Measurements from ENCODE around the gene NOL3.

NOL3 gene

GRCh38 chr16:67142342-67142741 lies 28.0 kb upstream of the NOL3 start:
- DNase-seq (ENCODE audit: low read depth) = no peak
- no peak for TF ChIP-seq CTCF (IDR thresholded peaks at IDR 0.05; ENCODE audit: insufficient read depth, low read depth, low read length, missing control alignments)
- no peak overlapping the region for H3K4me3 ChIP-seq (ENCODE audit: low read depth, low read length)

DNA sequence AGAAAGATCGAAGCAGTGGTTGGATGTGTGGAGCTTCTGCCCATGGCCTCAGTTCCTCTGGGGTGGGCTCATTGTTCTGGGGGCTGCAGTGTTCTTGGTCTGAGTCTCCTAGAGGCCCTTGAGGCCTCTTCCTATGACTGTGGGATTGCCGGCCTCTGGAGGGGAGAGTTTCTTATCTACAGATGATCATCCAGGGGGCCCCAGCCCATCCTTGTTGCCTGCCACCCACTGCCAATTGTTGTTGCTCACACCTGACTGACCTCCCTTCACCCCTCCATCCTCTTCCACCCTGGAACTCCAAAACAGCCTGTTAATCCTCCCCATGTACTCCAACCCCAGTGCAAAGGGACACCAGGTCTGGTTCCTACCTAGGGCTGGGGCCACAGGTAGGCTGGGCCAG lies 25.4 kb upstream of the NOL3 start:
- no peak for DNase-seq (ENCODE audit: low read depth)
- no peak overlapping the region for H3K4me3 ChIP-seq (ENCODE audit: low read depth, low read length)
- TF ChIP-seq CTCF (IDR thresholded peaks at IDR 0.05; ENCODE audit: insufficient read depth, low read depth, low read length, missing control alignments) = no peak

DNA sequence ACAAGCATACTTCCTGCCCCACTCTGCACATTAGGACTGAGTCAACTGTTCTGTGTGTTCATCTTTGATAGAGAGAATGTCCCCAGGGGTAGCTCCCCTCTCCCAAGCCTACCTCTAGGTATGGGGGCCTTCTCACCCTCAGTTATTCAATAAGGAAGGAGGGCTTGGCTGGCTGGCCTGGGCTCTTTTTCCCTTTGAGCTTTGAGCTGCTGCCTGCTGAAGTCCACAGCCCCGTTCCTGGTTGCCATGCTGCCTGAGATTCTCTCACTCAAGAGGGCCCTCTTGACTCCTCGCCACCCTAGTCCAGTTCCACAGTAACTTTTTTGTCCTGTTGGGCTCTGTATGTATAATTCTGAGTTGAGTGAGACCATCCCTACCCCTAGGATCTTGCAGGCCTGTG lies 24.6 kb upstream of the NOL3 start:
- no peak for DNase-seq (ENCODE audit: low read depth)
- no peak for TF ChIP-seq CTCF (IDR thresholded peaks at IDR 0.05; ENCODE audit: insufficient read depth, low read depth, low read length, missing control alignments)
- H3K4me3 ChIP-seq (ENCODE audit: low read depth, low read length) = no peak overlapping the region

GRCh38 chr16:67146523-67147357 lies 23.6 kb upstream of the NOL3 start:
- TF ChIP-seq CTCF (IDR thresholded peaks at IDR 0.05; ENCODE audit: insufficient read depth, low read depth, low read length, missing control alignments) = no peak
- DNase-seq (ENCODE audit: low read depth) = no peak
- H3K4me3 ChIP-seq (ENCODE audit: low read depth, low read length) = no peak overlapping the region

- TF ChIP-seq CTCF (IDR thresholded peaks at IDR 0.05; ENCODE audit: insufficient read depth, low read depth, low read length, missing control alignments) = no peak
- no peak for DNase-seq (ENCODE audit: low read depth)
- H3K4me3 ChIP-seq (ENCODE audit: low read depth, low read length) = no peak overlapping the region
Measured at GRCh38 chr16:67147437-67148140, 22.7 kb upstream of the NOL3 start.

GRCh38 chr16:67148221-67148620 lies 22.1 kb upstream of the NOL3 start:
- no peak overlapping the region for H3K4me3 ChIP-seq (ENCODE audit: low read depth, low read length)
- DNase-seq (ENCODE audit: low read depth) = no peak
- TF ChIP-seq CTCF (IDR thresholded peaks at IDR 0.05; ENCODE audit: insufficient read depth, low read depth, low read length, missing control alignments) = no peak

Data from GM12865 (cell line).